GM18870 (cell line): ENCODE data around the gene TMC4.
"Not testable (repeated sequence)": the region's sequence is repeated elsewhere in the genome, so short reads cannot be mapped to it uniquely, and the experiment has no call there.

Source experiments
- ATAC-seq: cut with Tn5 transposase; IDR thresholded peaks from one replicate; pipeline ENCODE4 v1.9.1; 2021; ENCODE audit warnings: moderate library complexity; ENCODE audit not compliant: unreplicated experiment

Gene TMC4

DNA sequence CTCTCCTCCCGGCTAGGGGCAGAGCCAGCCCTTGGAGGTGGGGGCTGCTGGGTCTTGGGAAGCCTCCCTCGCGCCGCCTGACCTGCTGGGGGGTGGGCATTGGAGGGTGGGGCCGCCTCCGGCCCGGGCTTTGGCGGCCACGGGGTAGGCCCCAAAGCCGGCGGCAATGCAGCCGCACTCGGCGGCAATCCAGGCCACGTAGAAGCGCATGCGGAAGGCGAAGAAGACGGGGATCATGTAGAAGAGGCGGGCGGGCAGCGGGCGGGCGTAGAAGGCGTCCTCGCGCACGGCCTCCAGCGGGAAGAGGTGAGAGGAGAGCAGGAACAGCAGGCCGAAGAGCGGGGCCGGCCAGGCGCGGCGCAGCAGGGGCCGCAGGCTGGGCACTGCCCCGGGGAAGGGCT is 7.7 kb upstream of the TMC4 start:
- ATAC-seq: no peak

DNA sequence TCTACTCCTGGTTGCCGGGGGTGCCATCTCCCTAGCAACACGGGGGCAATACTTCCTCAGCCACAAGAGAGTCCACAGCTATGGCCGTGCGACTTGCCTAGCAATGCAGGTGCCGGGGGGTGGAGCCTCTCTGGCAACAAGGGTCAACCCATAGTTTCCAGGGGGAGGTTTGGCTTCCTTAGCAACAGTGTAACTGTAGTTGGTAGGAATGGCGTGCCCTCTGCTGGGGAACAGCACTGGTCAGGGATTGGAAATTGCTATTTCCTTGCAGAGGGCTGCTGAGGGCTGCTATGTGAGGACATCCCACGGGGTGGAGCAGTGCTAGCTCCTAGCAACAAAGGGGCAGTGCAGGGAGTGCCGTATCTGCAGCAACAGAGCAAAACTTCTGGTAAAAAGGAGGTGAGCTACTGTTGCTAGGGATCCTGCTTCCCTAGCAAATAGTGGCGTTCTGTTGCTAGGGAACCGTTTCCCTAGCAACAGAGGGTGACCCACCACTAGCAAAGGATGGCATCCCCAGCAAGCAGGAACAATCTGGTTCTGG is 7.0 kb upstream of the TMC4 start:
- no peak for ATAC-seq

DNA sequence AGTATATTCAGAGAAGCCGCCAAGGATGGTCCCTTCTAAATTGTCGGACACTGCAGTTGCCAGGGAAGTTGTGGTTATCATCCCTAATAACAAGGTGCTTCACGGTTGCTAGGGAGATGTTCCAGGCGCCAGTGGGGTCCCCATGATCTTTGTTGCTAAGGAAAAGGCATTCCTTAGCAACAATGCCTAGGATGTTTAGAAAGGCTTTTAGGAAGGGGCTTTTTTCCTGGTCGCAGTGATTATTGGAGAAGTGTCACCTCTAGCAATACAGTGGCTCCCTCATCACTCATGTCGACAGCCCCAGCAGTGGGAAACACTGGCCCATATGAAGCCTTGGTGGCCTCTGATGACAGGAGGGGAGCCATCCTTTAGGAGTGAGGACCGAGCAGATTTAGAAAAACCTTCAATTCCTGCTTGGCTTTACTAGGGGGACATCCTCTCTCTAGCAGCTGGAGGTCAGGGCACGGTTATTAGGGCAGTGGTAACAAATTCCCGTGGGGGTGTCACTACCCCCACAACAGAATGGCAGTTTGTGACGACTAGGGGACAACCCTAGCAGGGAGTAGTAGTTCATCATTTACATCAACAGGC is 6.4 kb upstream of the TMC4 start:
- no peak for ATAC-seq

DNA sequence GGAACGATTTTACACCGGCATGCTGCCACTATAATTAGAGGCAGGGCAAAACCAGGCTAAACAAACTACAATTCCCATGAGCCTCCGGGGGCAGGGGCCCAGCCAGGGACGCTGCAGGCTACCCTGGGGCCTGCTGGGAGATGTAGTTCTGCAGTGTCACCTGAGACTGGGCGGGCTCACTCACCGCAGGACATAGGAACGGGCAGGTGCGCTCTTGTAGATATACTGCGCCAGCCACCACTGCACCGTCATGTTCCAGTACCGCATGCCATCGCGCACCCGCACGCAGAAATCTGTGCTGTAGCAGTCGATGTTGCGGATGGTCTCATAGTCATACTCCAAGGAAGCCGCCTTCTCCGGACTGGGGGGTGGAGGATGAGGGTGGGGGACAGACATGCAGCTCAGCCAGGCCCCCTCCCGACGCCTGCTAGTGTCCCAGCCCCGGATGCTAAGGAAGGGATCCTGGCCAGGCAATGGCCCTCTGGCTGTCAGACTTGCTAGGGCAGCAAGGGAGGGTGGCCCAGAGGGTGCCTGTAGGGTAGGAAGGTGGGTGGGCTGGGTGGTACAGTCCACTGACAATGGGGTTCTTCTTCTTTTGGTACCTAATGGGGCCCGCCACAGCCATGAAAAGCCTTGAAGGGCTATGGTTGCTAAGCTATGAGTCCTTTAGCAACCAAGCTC is 5.8 kb upstream of the TMC4 start:
- no peak for ATAC-seq

DNA sequence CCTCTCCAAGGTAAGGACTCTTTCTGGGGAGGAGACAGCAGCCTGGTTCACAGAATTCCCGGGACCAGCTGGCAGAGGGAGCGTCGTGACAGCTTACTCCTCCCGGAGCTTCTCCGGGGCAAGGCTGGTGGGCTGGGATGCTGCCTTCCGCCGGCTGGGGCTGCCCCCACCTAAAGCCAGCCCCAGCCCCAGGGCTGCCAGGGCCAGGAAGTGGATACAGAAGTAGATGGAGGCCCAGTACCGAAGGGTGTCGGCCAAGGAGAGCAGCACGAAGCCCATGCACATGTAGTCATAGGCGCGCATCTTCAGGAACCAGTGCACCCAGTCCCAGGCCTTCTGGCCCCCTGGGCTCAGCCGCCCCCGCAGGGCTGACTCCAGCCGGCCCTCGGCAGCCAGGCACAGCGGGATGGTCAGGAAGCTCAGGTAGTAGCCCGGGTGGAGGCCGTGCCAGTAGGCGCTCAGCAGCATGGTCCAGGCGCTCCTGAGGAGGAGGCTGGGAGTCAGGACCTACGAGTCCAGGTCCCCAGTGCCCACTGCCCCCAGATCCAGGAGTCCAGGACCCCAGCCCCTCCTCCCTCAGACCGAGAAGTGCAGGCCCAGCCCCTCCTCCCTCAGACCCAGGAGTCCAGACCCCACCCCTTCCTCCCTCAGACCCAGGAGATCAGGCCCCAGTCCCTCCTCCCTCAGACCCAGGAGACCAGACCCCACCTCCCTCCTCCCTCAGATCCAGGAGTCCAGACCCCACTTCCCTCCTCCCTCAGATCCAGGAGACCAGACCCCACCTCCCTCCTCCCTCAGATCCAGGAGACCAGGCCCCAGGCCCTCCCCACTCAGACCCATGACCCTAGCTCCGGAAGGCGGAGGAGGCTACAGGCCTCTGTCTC is 1.2 kb upstream of the TMC4 start:
- no peak for ATAC-seq

DNA sequence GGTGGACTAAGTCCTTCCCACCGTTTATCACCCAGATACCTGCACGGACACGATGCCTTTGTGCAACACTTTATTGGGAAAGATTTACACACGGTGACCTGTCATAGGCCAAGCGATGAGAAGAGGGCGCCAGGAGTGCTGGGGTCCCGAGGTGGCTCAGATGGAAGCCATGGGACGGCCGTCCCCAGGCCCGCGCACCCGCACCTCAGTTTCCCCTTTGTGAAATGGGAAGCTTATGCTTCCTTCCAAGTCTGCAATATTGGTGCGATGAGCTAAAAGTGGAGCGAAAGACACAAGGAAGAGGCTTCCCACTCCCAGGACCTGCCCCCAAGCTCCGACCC is 369 bp upstream of the TMC4 start:
- no peak for ATAC-seq

DNA sequence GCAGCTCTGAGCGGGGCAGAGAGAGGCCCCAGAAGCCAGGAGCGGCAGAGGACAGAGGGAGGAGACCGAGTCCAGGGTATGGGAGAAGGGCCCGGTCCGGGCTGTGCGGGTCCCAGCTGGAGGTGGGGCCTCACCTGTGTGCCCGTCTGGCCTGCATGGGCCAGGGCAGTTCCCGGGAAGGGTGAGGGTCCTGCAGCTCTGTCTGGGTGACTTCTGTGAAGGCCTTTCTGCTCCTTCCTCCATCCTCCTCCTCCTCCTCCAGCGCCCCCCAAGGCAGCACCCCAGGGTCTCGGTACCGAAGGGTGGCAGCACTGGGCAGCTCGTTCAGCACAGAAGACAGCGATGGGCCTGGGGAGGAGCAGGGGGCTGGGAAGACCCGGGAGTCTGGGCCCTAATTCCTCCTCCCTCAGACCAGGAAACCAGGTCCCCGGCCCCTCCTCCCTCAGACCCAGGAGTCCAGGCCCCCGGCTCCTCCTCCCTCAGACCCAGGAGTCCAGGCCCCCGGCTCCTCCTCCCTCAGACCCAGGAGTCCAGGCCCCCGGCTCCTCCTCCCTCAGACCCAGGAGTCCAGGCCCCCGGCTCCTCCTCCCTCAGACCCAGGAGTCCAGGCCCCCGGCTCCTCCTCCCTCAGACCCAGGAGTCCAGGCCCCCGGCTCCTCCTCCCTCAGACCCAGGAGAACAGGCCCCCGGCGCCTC is 1.1 kb downstream of the TMC4 start:
- ATAC-seq: not testable (repeated sequence)

DNA sequence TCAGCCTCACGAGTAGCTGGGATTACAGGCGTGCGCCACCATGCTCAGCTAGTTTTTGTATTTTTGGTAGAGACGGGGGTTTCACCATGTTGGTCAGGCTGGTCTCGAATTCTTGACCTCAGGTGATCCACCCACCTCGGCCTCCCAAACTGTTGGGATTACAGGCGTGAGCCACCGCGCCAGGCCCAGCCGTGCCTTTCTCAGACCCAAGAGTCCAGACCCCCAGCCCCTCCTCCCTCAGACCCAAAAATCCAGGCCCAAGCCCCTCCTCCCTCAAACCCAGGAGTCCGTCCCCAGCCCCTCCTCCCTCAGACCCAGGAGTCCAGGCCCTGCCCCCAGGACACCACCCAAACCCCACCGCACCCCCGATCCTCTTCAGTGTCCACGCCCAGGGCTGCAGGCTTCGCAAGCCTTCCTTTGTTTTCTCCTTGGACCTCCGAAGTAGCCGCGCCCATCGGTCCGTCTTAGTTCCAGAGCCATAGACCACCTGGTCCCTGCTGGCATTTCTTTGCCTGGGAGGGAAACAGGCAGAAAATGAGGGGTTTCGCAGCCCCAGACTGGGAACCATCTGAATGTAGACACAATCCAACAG is 3.7 kb downstream of the TMC4 start:
- no peak for ATAC-seq

DNA sequence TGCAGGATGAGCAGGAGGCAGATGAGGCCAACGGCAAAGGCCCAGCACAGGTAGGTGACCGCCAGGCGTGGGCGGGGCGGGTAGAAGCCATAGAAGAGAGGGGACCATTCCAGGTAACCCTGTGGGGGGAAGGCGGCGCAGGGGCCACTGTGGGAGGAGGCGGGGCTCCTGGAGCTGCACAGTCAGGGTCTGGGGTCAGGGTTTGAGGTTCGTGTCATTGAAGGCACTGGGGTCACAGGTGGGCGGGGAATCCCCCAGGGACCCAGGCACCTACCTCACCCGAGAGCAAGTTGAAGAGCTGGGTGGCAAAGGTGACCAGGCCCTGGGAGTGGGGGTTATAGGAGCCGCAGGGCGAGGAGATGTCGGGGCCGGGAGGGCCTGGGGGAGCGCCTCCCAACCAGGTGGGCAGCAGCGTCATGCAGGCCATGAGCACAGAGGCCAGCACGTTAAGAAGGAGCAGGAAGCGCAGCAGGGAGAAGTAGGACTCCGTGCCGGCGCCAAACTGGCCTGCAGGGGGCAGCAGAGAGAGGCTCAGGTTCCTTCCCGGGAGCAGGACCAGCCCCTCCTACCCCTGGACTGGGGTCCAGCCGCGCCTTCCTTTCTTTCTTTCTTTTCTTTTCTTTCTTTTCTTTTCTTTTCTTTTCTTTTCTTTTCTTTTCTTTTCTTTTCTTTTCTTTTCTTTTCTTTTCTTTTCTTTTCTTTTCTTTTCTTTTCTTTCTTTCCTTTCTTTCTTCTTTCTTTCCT is 4.6 kb downstream of the TMC4 start:
- ATAC-seq: no peak

DNA sequence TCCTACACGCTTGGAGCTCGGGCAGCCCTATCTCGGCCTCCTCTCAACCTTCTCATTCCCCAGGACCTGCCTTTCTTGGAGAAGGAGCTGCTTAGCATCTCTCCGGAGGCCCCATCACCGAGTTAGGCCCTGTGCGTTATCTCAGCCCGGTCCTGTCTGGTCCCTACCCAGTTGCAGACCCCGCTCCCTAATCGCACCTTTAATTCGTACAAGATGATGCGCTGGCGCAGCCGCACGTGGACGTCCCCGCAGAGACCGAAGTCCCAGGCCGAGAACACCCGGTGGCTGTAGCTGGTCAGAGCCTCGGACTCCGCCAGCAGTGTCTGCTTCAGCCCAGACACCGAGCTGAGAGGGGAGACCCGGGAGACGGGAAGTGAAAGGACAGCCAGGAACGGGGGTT is 7.7 kb downstream of the TMC4 start:
- no peak for ATAC-seq

DNA sequence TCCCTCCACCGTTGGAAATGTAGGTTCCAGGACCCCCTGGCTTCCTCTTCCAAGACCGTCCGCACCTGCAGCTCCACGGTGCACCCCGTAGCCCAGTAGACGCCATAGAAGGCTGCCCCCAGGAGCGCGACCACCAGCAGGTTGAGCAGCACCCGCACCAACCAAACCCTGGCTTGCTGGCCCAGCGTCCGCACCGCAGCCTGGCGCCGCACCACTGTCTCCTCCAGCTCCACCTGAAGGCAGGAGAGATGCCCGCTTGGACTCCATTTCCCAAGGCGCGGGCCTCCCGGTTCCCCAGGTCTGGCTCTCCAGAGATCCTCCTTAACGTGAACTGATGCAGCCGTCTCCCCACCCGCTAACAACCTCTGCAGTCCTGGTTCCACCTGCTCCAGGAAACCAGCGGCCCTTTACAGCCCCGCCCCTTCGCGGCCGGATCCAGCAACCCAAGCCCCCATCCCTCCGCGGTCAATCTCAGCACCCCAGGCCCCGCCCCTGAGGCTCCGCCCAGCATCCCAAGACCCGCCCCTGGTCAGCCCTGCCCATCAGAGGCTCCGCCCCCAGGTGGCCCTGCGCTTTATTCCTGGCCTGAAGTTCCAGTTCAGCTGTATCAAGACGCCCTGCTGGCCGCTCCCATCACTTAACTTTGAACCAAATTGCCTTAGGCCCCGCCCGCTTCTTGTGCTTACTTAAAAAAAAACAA is 8.4 kb downstream of the TMC4 start:
- ATAC-seq: no peak

DNA sequence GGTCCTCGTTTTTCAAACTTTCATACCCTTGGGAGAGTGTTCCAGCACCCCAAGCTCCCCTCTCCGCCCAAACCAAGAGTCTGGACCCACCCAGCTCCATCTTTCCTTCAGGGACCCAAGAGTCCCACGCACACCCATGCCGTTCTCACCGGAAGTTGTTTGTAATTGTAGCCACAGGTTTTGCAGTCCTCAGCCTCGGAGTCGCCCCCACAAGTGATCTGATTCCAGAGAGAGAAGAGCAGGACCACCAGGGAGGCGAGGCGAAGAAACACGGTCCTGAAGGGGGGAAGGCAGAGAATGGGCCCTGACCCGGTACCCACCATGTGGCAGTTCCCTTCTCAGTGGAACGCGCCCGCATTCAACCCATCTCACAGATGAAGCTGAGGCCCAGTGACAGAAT is 10.1 kb downstream of the TMC4 start:
- ATAC-seq: no peak

DNA sequence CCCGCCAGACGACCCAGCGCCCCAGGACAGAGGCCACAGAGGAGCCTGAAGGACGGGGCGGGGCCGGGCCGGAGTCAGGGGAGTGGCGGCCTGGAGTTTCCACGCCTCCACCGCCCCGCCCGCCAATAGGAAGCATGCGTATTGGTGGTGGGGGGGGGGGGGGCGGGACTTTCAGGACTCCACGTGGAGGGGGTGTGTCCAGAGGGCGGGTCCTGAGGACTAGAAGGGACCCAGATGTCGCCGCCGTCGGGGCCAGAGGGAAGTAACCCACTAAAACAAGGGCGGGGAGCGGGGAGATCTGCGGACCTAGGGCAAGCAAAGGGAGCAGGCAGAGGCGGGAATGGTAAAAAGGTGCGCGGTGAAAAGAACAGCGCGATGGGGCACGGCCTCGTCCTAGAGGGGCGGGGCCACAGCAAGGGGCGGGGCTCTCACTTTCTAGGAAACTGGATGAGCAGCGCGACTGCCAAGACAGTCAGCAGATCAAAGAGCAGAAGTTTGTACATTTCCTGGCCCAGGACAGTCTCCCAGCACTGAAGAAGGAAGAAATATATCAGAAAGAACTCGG is 10.6 kb downstream of the TMC4 start:
- no peak for ATAC-seq

DNA sequence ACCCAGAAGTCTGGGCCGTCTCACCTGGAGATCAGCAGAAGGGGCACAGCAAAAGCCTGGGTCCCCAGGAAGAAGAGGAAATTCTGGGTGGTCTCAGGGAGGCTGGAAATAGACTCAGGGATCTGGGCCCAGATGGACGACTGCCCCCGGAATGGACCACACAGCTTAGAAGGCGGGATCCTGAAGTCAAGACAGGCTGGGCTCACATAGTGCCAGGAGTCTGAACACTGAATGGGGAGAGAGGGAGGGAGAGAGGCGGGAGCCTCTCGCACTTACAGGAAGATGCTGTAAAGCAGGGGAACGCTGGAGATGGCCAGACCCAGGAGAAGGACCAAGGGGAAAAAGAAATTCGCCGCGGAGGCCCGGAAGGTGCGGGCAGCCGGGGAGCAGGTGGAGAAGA is 12.1 kb downstream of the TMC4 start:
- ATAC-seq: no peak

DNA sequence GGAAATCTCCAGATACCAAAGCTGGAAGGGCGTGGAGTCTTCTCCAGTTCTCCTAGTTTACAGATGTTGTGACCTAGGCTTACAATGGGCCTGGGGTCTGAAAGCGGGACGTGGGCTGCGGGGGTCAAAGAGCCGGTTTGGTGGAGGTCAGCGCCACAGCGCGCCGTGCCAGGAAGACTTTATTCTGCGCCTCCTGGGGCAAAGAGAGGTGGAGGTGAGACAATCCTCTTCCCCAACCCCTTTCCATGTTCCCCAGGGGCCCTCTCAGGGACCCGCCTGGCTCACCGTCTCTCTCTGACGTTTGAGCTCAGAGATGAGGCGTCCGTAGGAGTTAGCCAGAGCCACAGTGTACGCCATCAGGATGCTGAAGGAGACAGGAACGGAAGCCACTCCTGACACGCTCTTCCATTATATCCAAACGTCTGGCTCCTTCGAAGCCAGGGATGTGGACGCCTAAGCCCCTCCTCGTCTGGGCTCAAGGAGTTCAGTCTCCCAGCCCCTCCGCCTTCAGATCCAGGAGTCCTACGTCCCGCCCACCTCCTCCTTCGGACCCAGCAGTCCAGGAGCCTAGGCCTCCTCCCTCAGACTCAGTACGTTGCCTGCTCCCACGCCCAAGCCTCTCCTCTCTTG is 12.7 kb downstream of the TMC4 start:
- ATAC-seq: no peak

DNA sequence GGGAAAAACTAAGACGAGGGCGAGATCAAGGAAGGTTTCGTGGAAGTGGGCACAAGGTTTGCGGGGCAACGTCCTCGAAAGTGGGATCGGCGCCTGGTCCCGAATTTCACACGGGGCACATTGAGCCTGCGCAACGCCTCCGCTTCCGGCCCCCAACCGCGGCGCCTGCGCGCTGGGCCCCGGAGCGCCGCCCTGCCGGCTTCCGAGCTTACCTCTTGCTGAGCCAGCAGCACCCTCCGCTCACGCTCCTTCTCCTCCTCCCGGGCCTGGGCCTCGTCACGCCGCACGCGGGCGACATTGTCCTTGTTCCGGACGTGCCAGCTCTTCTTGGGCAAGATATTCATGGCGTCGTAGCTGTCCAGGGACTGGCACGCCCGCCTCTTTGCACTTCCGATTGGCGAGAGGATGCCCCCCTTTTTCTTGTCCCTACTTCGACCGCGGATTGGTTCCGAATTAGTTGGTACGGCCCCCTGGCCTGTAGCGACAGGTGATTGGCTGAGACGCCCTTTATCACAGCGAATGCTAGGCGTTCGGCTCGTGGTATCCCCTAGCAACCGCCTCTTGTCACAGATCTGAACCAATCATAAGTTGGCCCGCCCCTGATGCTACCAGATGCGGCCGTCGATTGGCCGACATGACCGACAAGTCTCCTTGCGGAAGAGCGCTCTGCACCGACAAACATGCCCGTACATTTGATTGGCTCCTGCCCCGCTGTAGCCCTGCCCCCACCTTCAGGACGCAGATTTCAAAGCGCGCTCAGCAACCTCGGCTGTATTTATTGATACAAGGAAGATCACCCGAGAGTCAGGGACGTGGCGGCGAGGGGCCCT is 13.4 kb downstream of the TMC4 start, which contains the start of gene LENG1:
Gene LENG1 (minus strand): TSS at position 370 of the 830 bp plus-strand sequence. CDS start 26 bp downstream, at position 344.
- ATAC-seq: peak; percentile 96

DNA sequence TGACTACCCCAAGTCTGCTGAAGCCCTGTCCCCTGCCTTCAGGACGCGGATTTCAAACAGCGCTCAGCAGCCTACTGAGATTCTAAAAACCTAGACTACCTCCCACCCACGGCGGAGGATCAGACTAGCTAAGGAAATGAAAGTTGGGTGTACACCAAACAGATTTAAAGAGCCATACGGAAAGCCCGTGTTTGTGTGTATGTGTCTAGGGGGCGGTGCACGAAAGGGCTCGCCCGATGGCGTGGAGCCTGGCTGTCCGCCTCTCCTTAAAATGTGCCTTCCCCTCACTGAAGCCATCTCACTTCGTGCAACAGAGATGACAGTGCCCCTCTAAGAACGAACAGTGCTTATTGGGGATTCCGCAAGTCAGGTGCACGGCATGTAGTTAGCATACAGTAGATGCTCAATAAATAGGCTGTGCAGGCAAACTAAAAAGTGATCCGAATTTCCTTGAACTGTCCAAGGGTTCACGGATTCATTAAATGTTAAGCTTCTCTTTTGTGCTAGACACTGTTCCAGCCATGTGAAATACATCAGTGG is 14.1 kb downstream of the TMC4 start:
- ATAC-seq: no peak

DNA sequence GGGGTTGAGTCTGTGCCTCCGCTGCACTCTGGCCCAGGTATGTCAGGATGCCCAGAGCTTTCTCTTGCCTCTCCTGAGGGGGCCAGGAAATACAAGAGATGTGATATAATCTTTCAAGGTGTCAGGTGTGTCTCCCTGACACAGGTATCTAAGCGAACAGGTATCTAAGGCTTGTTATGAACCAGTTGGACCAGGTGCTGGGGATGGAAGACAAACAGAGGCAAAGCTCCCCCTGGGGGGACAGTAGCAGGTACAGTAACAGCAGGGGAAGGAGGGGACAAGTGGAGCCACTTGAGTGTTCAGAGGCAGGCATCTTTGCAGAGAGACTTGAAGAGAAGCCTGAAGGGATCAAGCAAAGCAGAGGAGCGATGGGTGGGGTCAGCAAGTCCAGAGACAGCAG is 16.0 kb downstream of the TMC4 start:
- ATAC-seq: no peak
